H9 (cell line): ENCODE results near the gene ESRRA. TPM values are rescaled to one million over a fixed set of nuclear protein-coding genes. Genes with fewer than 3 reads are reported as not detected.

Experiments
- DNase-seq: peaks from one replicate; pipeline ENCODE4 v3.0.0-alpha.2; 2017
- H2AFZ ChIP-seq: one replicate; pipeline ENCODE4 v1.6.1; 2013; ENCODE audit warnings: mild to moderate bottlenecking, low read length, control low read depth, moderate library complexity
- H2AK5ac ChIP-seq: 2 replicates; pipeline ENCODE4 v1.6.1; 2013; ENCODE audit warnings: low read length, control low read depth, mixed read lengths; ENCODE audit not compliant: insufficient read length
- H2BK120ac ChIP-seq: one replicate; pipeline ENCODE4 v1.6.1; 2013; ENCODE audit warnings: low read depth, mild to moderate bottlenecking, low read length, control low read depth, inconsistent platforms; ENCODE audit not compliant: poor library complexity, severe bottlenecking
- H2BK12ac ChIP-seq: 2 replicates; pipeline ENCODE4 v1.6.1; 2013; ENCODE audit warnings: low read length, control low read depth, mixed read lengths, low read depth; ENCODE audit not compliant: insufficient read length
- H2BK15ac ChIP-seq: 2 replicates; pipeline ENCODE4 v1.6.1; 2013; ENCODE audit warnings: low read depth, low read length, control low read depth
- H2BK20ac ChIP-seq: one replicate; pipeline ENCODE4 v1.6.1; 2013; ENCODE audit warnings: low read depth, mild to moderate bottlenecking, low read length, control low read depth, inconsistent platforms; ENCODE audit not compliant: poor library complexity, severe bottlenecking
- H2BK5ac ChIP-seq: 2 replicates; pipeline ENCODE4 v1.6.1; 2013; ENCODE audit warnings: low read length, control low read depth, mixed read lengths; ENCODE audit not compliant: insufficient read length
- H3K14ac ChIP-seq: 2 replicates; pipeline ENCODE4 v1.6.1; 2013; ENCODE audit warnings: low read length, control low read depth; ENCODE audit not compliant: insufficient read depth
- H3K18ac ChIP-seq: 2 replicates; pipeline ENCODE4 v1.6.1; 2013; ENCODE audit warnings: low read depth, mild to moderate bottlenecking, mixed read lengths, low read length, control low read depth; ENCODE audit not compliant: insufficient read length
- H3K23ac ChIP-seq: 2 replicates; pipeline ENCODE4 v1.6.1; 2013; ENCODE audit warnings: low read length, control low read depth, mixed read lengths, low read depth; ENCODE audit not compliant: insufficient read length
- H3K23me2 ChIP-seq: 2 replicates; pipeline ENCODE4 v1.6.1; 2013; ENCODE audit warnings: low read depth, mild to moderate bottlenecking, mixed read lengths, low read length, control low read depth; ENCODE audit not compliant: insufficient read length, poor library complexity, severe bottlenecking
- H3K27ac ChIP-seq: 2 replicates; pipeline ENCODE4 v1.5.1; 2013; ENCODE audit warnings: low read length, control low read depth, mixed read lengths, low read depth; ENCODE audit not compliant: insufficient read length
- H3K27me3 ChIP-seq: 2 replicates; pipeline ENCODE4 v1.6.1; 2013; ENCODE audit warnings: low read length, control low read depth, inconsistent platforms; ENCODE audit not compliant: insufficient read depth
- H3K4ac ChIP-seq: 2 replicates; pipeline ENCODE4 v1.6.1; 2013; ENCODE audit warnings: low read depth, mild to moderate bottlenecking, control low read depth, inconsistent platforms, low read length, moderate library complexity
- H3K4me1 ChIP-seq: 2 replicates; pipeline ENCODE4 v1.6.1; 2013; ENCODE audit warnings: low read length, control low read depth, inconsistent platforms; ENCODE audit not compliant: insufficient read depth
- H3K4me2 ChIP-seq: 2 replicates; pipeline ENCODE4 v1.6.1; 2013; ENCODE audit warnings: low read length, control low read depth, mixed read lengths; ENCODE audit not compliant: insufficient read length, insufficient read depth
- H3K56ac ChIP-seq: 2 replicates; pipeline ENCODE4 v1.6.1; 2013; ENCODE audit warnings: low read depth, mild to moderate bottlenecking, mixed read lengths, low read length, control low read depth; ENCODE audit not compliant: insufficient read length
- H3K79me1 ChIP-seq: 2 replicates; pipeline ENCODE4 v1.6.1; 2013; ENCODE audit warnings: low read depth, mild to moderate bottlenecking, moderate library complexity, low read length, control low read depth, inconsistent platforms; ENCODE audit not compliant: insufficient read depth, poor library complexity, severe bottlenecking
- H3K79me2 ChIP-seq: 2 replicates; pipeline ENCODE4 v1.6.1; 2013; ENCODE audit warnings: low read length, control low read depth, inconsistent platforms; ENCODE audit not compliant: insufficient read depth
- H3K9ac ChIP-seq: 2 replicates; pipeline ENCODE4 v1.6.1; 2013; ENCODE audit warnings: low read length, control low read depth, mixed read lengths; ENCODE audit not compliant: insufficient read length; ENCODE audit errors: extremely low read depth
- H3K9me3 ChIP-seq: one replicate; pipeline ENCODE4 v1.6.1; 2013; ENCODE audit warnings: low read depth, low read length, inconsistent platforms; ENCODE audit not compliant: control insufficient read depth
- H3T11ph ChIP-seq: one replicate; pipeline ENCODE4 v1.6.1; 2013; ENCODE audit warnings: mild to moderate bottlenecking, low read length, control low read depth, inconsistent platforms
- H4K20me1 ChIP-seq: one replicate; pipeline ENCODE4 v1.6.1; 2013; ENCODE audit not compliant: control insufficient read depth, insufficient read length, insufficient read depth
- H4K5ac ChIP-seq: 2 replicates; pipeline ENCODE4 v1.6.1; 2013; ENCODE audit warnings: low read depth, mild to moderate bottlenecking, mixed read lengths, low read length, control low read depth; ENCODE audit not compliant: insufficient read length
- H4K8ac ChIP-seq: replicated peaks from 2 replicates; pipeline ENCODE4 v1.6.1; 2013; ENCODE audit warnings: low read length, control low read depth, mixed read lengths, low read depth; ENCODE audit not compliant: insufficient read length
- H4K91ac ChIP-seq: 2 replicates; pipeline ENCODE4 v1.6.1; 2013; ENCODE audit warnings: low read depth, mild to moderate bottlenecking, moderate library complexity, mixed read lengths, low read length, control low read depth; ENCODE audit not compliant: insufficient read length
- H3K27ac Mint-ChIP-seq, 3 experiments: 2 replicates in 2 of 3; 3 replicates in 1 of 3; pipeline ENCODE4 v1.8.0; 2020 to 2021; ENCODE audit warnings: mixed read lengths in 3 of 3, mild to moderate bottlenecking in 1 of 3, moderate library complexity in 1 of 3
- H3K27me3 Mint-ChIP-seq: 2 replicates; pipeline ENCODE4 v1.8.0; 2021; ENCODE audit warnings: low read depth, mild to moderate bottlenecking, moderate library complexity, mixed read lengths
- H3K36me3 Mint-ChIP-seq, 3 experiments: 2 replicates in 2 of 3; 3 replicates in 1 of 3; pipeline ENCODE4 v1.8.0; 2020 to 2021; ENCODE audit warnings: low read depth in 3 of 3, mixed read lengths in 3 of 3; ENCODE audit not compliant: insufficient read depth in 1 of 3
- H3K4me1 Mint-ChIP-seq, 2 experiments: 2 replicates each; pipeline ENCODE4 v1.8.0; 2020; ENCODE audit warnings: mixed read lengths in 2 of 2
- H3K4me3 Mint-ChIP-seq, 2 experiments: 2 replicates in 1 of 2; 3 replicates in 1 of 2; pipeline ENCODE4 v1.8.0; 2020 to 2021; ENCODE audit warnings: mild to moderate bottlenecking in 2 of 2, mixed read lengths in 2 of 2, moderate library complexity in 1 of 2
- H3K9me3 Mint-ChIP-seq, 2 experiments: 2 replicates in 1 of 2; 3 replicates in 1 of 2; pipeline ENCODE4 v1.8.0; 2020; ENCODE audit warnings: mild to moderate bottlenecking in 2 of 2, mixed read lengths in 2 of 2, moderate library complexity in 1 of 2
- WGBS: extraction: QIAGEN DNeasy Blood & Tissue Kit; methylation state at CpG from one replicate; pipeline ENCODE4 v1.1.7; 2013; ENCODE audit warnings: missing lambda C conversion rate, low lambda C conversion rate, mixed read lengths; ENCODE audit not compliant: insufficient read length; ENCODE audit errors: extremely low coverage; 5-methylcytosine and 5-hydroxymethylcytosine counted together
- total RNA-seq: library from RNA; stranded (reverse); gene quantifications from 2 replicates; pipeline ENCODE4 v1.2.1, GENCODE V29; 2021
- TF ChIP-seq, protein P1 (sequence below): fragments of 200-600 bp; sonication (generic); conservative IDR thresholded peaks from 3 replicates; pipeline ENCODE4 v1.8.0; 2021; ENCODE audit warnings: antibody characterized with exemption, mild to moderate bottlenecking

Gene ESRRA
- total RNA-seq, 1 experiment from 2014 or later: 42.3 TPM

DNA sequence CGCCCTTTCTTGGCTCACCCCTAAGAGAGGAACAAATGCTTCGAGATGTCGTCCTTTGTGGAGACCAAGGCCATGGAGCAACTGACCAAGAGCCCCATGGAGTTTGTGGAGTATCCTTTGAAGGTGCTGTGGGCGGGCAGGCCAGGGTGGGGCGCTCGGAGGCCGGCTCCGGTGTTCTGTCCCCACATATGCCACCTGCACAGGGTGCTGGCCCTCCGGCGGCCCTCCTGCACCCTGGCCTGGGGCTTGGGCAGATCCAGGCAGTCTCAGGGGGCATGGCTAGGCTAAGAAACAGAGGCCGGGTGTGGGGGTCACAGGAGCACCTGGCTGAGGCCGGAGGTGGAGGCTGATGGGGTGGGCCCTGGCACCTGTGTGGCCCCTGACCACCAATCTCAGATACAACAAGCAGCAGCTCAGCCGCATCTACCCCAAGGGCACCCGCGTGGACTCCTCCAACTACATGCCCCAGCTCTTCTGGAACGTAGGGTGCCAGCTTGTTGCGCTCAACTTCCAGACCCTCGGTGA, 43.7 kb upstream of the ESRRA start:
- H3K79me2 ChIP-seq: no peaks in the 10 kb centered on the region
- WGBS: no CpG with 5 or more reads among the region's 18 CpGs
- H3K14ac ChIP-seq: no peak overlapping the region
- H3K36me3 Mint-ChIP-seq: peaks cover 51 to 87% (median 69%) of the 10 kb centered on the region in 3 experiments
- no peaks in the 10 kb centered on the region for H3K9me3 Mint-ChIP-seq
- H2BK5ac ChIP-seq: no peak overlapping the region
- no peak overlapping the region for H3K27ac ChIP-seq
- no peak overlapping the region for H3K4ac ChIP-seq
- no peaks in the 10 kb centered on the region for H3K27me3 ChIP-seq
- no peak overlapping the region for H4K5ac ChIP-seq
- peaks cover 0 to 8% of the 10 kb centered on the region in 2 experiments; a peak in 3 of 4 replicates for H3K4me1 Mint-ChIP-seq
- H3K18ac ChIP-seq: no peak overlapping the region
- no peak overlapping the region for H2BK20ac ChIP-seq
- TF ChIP-seq, protein P1, sequence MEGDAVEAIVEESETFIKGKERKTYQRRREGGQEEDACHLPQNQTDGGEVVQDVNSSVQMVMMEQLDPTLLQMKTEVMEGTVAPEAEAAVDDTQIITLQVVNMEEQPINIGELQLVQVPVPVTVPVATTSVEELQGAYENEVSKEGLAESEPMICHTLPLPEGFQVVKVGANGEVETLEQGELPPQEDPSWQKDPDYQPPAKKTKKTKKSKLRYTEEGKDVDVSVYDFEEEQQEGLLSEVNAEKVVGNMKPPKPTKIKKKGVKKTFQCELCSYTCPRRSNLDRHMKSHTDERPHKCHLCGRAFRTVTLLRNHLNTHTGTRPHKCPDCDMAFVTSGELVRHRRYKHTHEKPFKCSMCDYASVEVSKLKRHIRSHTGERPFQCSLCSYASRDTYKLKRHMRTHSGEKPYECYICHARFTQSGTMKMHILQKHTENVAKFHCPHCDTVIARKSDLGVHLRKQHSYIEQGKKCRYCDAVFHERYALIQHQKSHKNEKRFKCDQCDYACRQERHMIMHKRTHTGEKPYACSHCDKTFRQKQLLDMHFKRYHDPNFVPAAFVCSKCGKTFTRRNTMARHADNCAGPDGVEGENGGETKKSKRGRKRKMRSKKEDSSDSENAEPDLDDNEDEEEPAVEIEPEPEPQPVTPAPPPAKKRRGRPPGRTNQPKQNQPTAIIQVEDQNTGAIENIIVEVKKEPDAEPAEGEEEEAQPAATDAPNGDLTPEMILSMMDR: no peak
- no peak overlapping the region for H2AK5ac ChIP-seq
- H4K20me1 ChIP-seq: no peaks in the 10 kb centered on the region
- DNase-seq: no peak
- H2BK15ac ChIP-seq: no peak overlapping the region
- H2BK120ac ChIP-seq: no peak overlapping the region
- H4K91ac ChIP-seq: no peak overlapping the region
- no peak overlapping the region for H3K4me2 ChIP-seq
- H2BK12ac ChIP-seq: no peak overlapping the region
- H3K4me1 ChIP-seq: no peaks in the 10 kb centered on the region
- no peaks in the 10 kb centered on the region for H3K27me3 Mint-ChIP-seq
- H3K23ac ChIP-seq: no peak overlapping the region
- no peak overlapping the region for H3K27ac Mint-ChIP-seq
- no peak overlapping the region for H4K8ac ChIP-seq
- H3K56ac ChIP-seq: no peak overlapping the region
- no peak overlapping the region; a peak in 1 of 5 replicates for H3K4me3 Mint-ChIP-seq
- H3K9me3 ChIP-seq: no peaks in the 10 kb centered on the region
- no peak overlapping the region for H3T11ph ChIP-seq
- no peaks in the 10 kb centered on the region for H3K23me2 ChIP-seq
- no peak overlapping the region for H3K9ac ChIP-seq
- H3K79me1 ChIP-seq: no peaks in the 10 kb centered on the region
- H2AFZ ChIP-seq: no peak overlapping the region
